C4-2B (cell line): ENCODE measurements around the gene PHYKPL.

ENCODE experiments used
- H3K27ac ChIP-seq: fragments of 450-650 bp; 2 replicates; pipeline ENCODE4 v1.5.1; 2017
- ZFX ChIP-seq: fragments of 450-650 bp; IDR thresholded peaks from 2 replicates; pipeline ENCODE4 v1.6.1; 2017
- TF ChIP-seq, protein P1 (sequence below): fragments of 450-650 bp; conservative IDR thresholded peaks from 2 replicates; pipeline ENCODE4 v1.5.1; 2017; ENCODE audit warnings: mild to moderate bottlenecking

PHYKPL gene

DNA sequence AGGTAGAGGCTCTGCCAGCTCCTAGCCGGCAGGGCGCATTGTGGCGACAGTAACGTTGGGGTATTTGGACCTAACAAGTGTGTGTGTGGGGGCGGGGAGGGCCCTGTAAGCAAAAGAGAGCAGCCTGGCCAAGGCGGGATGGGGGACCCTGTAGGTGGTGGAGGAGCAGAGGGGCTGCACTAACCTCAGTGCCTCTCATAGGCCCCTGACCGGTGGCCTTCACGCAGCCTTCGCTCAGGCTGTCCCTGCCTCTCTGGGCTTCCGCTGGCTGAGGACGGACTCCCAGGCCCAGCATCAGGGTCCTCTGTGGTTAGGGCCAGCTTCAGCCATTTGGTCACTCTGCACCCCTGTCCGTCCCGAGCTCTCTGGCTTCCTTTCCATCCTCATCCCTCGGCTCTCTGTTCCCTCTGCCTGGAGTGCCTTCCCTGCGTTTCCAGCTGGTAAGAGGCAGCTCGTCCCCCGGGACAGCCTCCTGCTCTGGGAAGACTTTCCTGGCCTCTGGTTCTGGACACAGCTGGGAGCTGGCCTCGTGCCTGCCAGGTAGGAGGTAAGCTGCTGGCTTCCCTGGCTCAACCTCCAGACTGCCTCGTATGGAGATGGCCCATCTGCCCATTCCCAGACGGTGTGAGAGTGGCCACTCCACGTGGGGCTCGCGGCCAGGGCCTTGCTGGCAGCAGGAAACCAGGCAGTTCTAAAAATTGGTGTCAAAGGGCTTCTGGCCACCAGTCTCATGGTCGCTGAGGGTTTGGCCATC is 39.3 kb upstream of the PHYKPL start:
- no peak overlapping the region for H3K27ac ChIP-seq
- TF ChIP-seq, protein P1, sequence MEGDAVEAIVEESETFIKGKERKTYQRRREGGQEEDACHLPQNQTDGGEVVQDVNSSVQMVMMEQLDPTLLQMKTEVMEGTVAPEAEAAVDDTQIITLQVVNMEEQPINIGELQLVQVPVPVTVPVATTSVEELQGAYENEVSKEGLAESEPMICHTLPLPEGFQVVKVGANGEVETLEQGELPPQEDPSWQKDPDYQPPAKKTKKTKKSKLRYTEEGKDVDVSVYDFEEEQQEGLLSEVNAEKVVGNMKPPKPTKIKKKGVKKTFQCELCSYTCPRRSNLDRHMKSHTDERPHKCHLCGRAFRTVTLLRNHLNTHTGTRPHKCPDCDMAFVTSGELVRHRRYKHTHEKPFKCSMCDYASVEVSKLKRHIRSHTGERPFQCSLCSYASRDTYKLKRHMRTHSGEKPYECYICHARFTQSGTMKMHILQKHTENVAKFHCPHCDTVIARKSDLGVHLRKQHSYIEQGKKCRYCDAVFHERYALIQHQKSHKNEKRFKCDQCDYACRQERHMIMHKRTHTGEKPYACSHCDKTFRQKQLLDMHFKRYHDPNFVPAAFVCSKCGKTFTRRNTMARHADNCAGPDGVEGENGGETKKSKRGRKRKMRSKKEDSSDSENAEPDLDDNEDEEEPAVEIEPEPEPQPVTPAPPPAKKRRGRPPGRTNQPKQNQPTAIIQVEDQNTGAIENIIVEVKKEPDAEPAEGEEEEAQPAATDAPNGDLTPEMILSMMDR: no peak
- TF ChIP-seq ZFX: no peak

DNA sequence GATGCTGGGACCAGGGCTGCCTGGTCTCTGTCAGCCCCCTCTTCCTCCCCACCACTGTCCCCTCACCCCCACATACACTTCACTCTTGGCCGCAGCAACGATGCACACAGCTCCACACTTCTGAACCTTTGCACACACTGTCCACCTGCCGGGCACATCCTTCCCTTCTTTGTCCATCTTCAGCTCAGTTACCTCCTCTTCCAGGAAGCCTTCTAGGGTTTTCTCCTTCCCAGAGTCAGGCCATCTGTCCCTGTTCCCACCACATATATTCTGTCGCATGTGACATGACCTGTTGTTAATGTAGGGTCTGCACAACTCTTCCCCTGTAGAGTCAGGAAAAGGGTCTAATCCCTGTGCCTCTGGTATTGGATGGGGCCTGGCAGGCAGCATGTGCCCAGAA is 38.6 kb upstream of the PHYKPL start:
- TF ChIP-seq, protein P1: no peak
- TF ChIP-seq ZFX: no peak
- no peak overlapping the region for H3K27ac ChIP-seq

DNA sequence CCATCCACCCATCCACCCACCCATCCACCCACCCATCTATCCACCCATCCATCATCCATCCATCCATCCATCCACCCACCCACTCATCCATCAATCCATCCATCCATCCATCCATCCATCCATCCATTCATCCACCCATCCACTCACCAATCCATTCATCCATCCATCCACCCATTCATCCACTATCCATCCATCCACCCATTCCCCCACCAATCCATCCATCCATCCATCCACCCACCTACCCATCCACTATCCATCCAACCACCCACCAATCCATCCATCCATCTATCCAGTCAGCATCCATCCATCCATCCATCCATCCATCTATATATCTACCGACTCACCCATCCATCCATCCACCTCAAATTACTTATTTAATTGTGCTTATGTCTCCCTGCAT is 36.9 kb upstream of the PHYKPL start:
- no peak overlapping the region for H3K27ac ChIP-seq
- no peak for TF ChIP-seq ZFX
- TF ChIP-seq, protein P1: no peak

DNA sequence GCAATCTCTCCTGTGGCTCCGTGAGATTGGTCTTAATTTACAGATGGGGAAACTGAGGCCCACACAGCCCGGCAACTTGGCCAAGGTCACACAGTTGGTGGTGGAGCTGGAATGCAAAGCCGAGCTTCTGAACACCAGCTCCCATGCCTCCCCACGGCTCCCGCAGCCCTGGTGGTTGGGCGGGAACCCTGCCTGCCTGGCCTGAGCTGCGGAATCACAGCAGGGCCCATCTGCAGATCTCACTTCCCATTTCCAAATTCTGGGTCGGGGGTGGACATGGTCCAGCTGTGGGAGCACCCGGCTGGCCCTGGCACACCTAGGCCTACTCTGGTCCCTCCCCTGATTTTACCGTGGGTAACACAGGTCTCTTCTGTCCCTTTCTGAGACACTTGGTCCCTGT is 35.3 kb upstream of the PHYKPL start:
- TF ChIP-seq ZFX: no peak
- TF ChIP-seq, protein P1: no peak
- no peak overlapping the region for H3K27ac ChIP-seq

DNA sequence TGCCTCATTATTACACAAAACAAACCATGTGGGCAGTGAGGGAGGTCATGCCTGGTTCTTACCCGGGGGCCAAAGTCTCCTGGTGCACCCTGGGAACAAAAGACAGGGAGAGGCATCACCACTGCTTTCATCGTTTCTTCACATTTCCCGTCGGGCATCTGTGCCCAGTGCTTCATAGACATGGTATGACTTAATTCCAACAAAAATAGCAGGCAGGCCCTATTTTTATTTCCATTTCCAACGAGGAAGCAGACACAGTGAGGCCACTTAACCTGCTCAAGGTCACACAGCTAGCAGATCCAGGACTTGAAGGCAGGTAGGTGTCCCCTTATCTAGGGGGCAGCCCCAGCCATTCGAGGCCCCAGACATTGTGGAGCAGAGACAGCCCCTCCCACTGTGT is 34.6 kb upstream of the PHYKPL start:
- H3K27ac ChIP-seq: no peak overlapping the region
- TF ChIP-seq, protein P1: no peak
- no peak for TF ChIP-seq ZFX

DNA sequence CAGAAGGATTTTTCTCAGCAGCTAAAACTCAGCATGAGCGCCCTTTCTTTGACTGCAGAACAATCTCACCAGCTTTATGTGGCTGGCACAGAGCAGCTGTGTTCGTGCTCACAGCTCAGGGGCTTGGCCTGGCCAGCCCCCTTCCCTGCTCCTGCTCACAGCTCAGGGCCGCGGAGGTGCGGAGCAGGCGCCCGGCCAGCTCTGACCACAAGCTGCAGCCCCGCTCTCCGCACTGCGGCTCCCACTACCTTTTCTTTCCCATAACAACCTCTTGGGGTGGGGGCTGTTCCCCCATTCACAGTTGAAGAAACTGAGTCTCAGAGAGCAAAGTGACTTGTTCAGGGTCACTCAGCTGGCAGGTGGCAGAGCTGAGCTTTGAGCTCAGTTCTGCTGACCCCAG is 34.0 kb upstream of the PHYKPL start:
- TF ChIP-seq ZFX: no peak
- TF ChIP-seq, protein P1: no peak
- no peak overlapping the region for H3K27ac ChIP-seq

DNA sequence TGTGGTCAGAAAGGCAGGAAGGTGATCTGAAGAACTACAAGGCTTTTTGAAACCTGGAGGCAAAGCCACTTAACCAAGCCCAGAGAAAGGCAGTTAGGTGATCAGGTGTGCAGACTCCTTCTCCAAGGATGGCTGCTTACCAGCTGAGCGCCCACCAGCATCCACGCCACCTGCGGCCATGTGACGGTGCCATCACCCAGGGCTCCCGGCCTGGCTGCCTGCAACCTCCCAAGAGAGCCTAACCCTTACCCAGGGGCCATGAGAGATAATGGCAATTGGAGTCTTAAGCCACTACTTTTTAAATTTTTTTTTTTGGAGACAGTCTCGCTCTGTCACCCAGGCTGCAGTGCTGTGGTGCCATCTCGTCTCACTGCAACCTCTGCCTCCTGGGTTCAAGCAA is 33.1 kb upstream of the PHYKPL start:
- TF ChIP-seq, protein P1: no peak
- no peak for TF ChIP-seq ZFX
- no peak overlapping the region for H3K27ac ChIP-seq
